Activated CD8-positive, alpha-beta T cell treated with anti-CD3 and anti-CD28 coated beads for 36 hours (primary cell): ENCODE results near the gene RNF150. TPM values are rescaled to one million over a fixed set of nuclear protein-coding genes. Genes with fewer than 3 reads are reported as not detected.

Experiments
- ATAC-seq: fragments of 200-7000 bp; cut with Tn5 transposase; one replicate; pipeline ENCODE4 v1.10.0; 2021; ENCODE audit warnings: mild to moderate bottlenecking, moderate library complexity
- CTCF ChIA-PET: fragments of 350-600 bp; sonication (Branson Sonifier 250); formaldehyde crosslinking; loops from one replicate; lab custom pipeline; 2021; ENCODE audit warnings: antibody characterized with exemption; lab: Charles Lee
- POLR2A ChIA-PET: fragments of 350-600 bp; sonication (Branson Sonifier 250); formaldehyde crosslinking; loops from one replicate; lab custom pipeline; 2021; ENCODE audit warnings: antibody characterized with exemption; lab: Charles Lee
- DNase-seq: peaks from one replicate; pipeline ENCODE4 v3.0.0-alpha.2; 2020
- H3K27ac Mint-ChIP-seq: one replicate; pipeline ENCODE4 v1.8.0; 2021; ENCODE audit warnings: mild to moderate bottlenecking, mixed read lengths
- H3K27me3 Mint-ChIP-seq: one replicate; pipeline ENCODE4 v1.8.0; 2021; ENCODE audit warnings: mixed read lengths
- H3K36me3 Mint-ChIP-seq: one replicate; pipeline ENCODE4 v1.8.0; 2021; ENCODE audit warnings: low read depth, mixed read lengths
- H3K4me1 Mint-ChIP-seq: one replicate; pipeline ENCODE4 v1.8.0; 2021; ENCODE audit warnings: low read depth, mixed read lengths
- H3K4me3 Mint-ChIP-seq: one replicate; pipeline ENCODE4 v1.8.0; 2021; ENCODE audit warnings: mild to moderate bottlenecking, moderate library complexity, mixed read lengths
- H3K9me3 Mint-ChIP-seq: one replicate; pipeline ENCODE4 v1.8.0; 2021; ENCODE audit warnings: mixed read lengths
- CTCF ChIP-seq: fragments of 200-600 bp; IDR thresholded peaks from one replicate; pipeline ENCODE4 v1.8.0; 2022; ENCODE audit warnings: antibody characterized with exemption, mild to moderate bottlenecking
- intact Hi-C: fragments of 100-400 bp; cut with micrococcal nuclease; formaldehyde crosslinking; loops from one replicate; pipeline ENCODE4 v1.10.0; 2022
- total RNA-seq, 2 experiments: library from RNA; stranded (reverse); gene quantifications; one replicate each; pipeline ENCODE4 v1.2.3, GENCODE V29; 2021

Gene RNF150
- total RNA-seq, 2 experiments from 2014 or later: 0.09 to 0.43 TPM

GRCh38 chr4:141140391-141141200, 7.3 kb upstream of the RNF150 start:
- H3K36me3 Mint-ChIP-seq: no peaks in the 10 kb centered on the region

GRCh38 chr4:141133999-141134995, 1.0 kb upstream of the RNF150 start:
- Mint-ChIP-seq H3K4me1 (no peaks in the 10 kb centered on the region), H3K27ac (no peak overlapping the region), H3K9me3 (no peaks in the 10 kb centered on the region), H3K36me3 (no peaks in the 10 kb centered on the region), H3K4me3 (no peak overlapping the region), H3K27me3 (peaks cover 60% of the 10 kb centered on the region)
- intact Hi-C loops: loop anchor here (1.0 kb wide), 1 partner anchor 273 kb away; no protein-coding TSS in a partner anchor
- POLR2A ChIA-PET: no interaction called here
- DNase-seq (no peak), ATAC-seq (no peak)
- no peak for TF ChIP-seq CTCF
- CTCF ChIA-PET: interaction anchor here (0.6 to 2.9 kb wide), 15 partner anchors 7 to 276 kb away, joined by 3 to 11 read pairs (median 4); no protein-coding TSS in a partner anchor

More at GRCh38 chr4:141140391-141141200, 7.3 kb upstream of the RNF150 start:
- no peaks in the 10 kb centered on the region for H3K4me1 Mint-ChIP-seq
- TF ChIP-seq CTCF: no peak
- ChIA-PET CTCF (interaction anchor here (1.2 kb wide), 1 partner anchor 7 kb away, joined by 4 read pairs; the partner anchor contains the start of gene RNF150), POLR2A (no interaction called here)
- peaks cover 14% of the 10 kb centered on the region for H3K27me3 Mint-ChIP-seq
- DNase-seq: no peak
- intact Hi-C loops: no loop called here
- ATAC-seq: no peak
- H3K27ac Mint-ChIP-seq: no peak overlapping the region
- no peak overlapping the region for H3K4me3 Mint-ChIP-seq
- H3K9me3 Mint-ChIP-seq: no peaks in the 10 kb centered on the region

GRCh38 chr4:141132709-141133145, 542 bp downstream of the RNF150 start:
- ATAC-seq: peak; percentile 26
- DNase-seq: no peak
- POLR2A ChIA-PET: no interaction called here
- Mint-ChIP-seq H3K36me3 (no peaks in the 10 kb centered on the region), H3K4me1 (no peaks in the 10 kb centered on the region), H3K4me3 (peak overlapping the region; percentile 83), H3K27me3 (peaks cover 67% of the 10 kb centered on the region), H3K27ac (no peak overlapping the region), H3K9me3 (no peaks in the 10 kb centered on the region)
- intact Hi-C loops: loop anchor here (1.0 kb wide), 1 partner anchor 271 kb away; no protein-coding TSS in a partner anchor
- CTCF ChIA-PET: interaction anchor here (0.6 to 2.9 kb wide), 12 partner anchors 9 to 1681 kb away, joined by 3 to 11 read pairs (median 4); no protein-coding TSS in a partner anchor
- no peak for TF ChIP-seq CTCF

- no peaks in the 10 kb centered on the region for H3K4me1 Mint-ChIP-seq
- H3K9me3 Mint-ChIP-seq: no peaks in the 10 kb centered on the region
- no peaks in the 10 kb centered on the region for H3K36me3 Mint-ChIP-seq
- peak; percentile 37 for ATAC-seq
- DNase-seq: no peak
- H3K4me3 Mint-ChIP-seq: peak overlapping the region; percentile 83
- POLR2A ChIA-PET: no interaction called here
- H3K27me3 Mint-ChIP-seq: peaks cover 67% of the 10 kb centered on the region
- intact Hi-C loops: no loop called here
- CTCF ChIA-PET: interaction anchor here (2.6 kb wide), 1 partner anchor 270 kb away, joined by 8 read pairs; no protein-coding TSS in a partner anchor
- no peak for TF ChIP-seq CTCF
- no peak overlapping the region for H3K27ac Mint-ChIP-seq
Observed at GRCh38 chr4:141132072-141132708, 1.1 kb downstream of the RNF150 start.
